Measurements from ENCODE around the gene ASL.
"Not testable (repeated sequence)": the region's sequence is repeated elsewhere in the genome, so short reads cannot be mapped to it uniquely, and the experiment has no call there.

The ASL gene

GRCh38 chr7:66119245-66119850, 43.7 kb downstream of the ASL start:
- DNase-seq (ENCODE audit: insufficient read length, low spot score): no peak
- peak; percentile 23 for FAIRE-seq
- no peak for TF ChIP-seq SPI1 (IDR thresholded peaks at IDR 0.05; ENCODE audit: low read depth, low read length)
- TF ChIP-seq POLR2AphosphoS5 (IDR thresholded peaks at IDR 0.05; ENCODE audit: low read depth, low read length): no peak
- TF ChIP-seq POU2F2 (IDR thresholded peaks at IDR 0.05; ENCODE audit: low read depth, low read length): no peak
- TF ChIP-seq TAF1 (IDR thresholded peaks at IDR 0.05; ENCODE audit: low read depth, low read length): no peak
- TF ChIP-seq POLR2A (IDR thresholded peaks at IDR 0.05; ENCODE audit: low read depth, low read length): no peak
- no peak for TF ChIP-seq PAX5 (IDR thresholded peaks at IDR 0.05; ENCODE audit: insufficient read depth, low read length, severe bottlenecking)

- no peak for TF ChIP-seq PAX5 (IDR thresholded peaks at IDR 0.05; ENCODE audit: insufficient read depth, low read length, severe bottlenecking)
- no peak for TF ChIP-seq TAF1 (IDR thresholded peaks at IDR 0.05; ENCODE audit: low read depth, low read length)
- no peak for TF ChIP-seq POLR2AphosphoS5 (IDR thresholded peaks at IDR 0.05; ENCODE audit: low read depth, low read length)
- no peak for TF ChIP-seq POU2F2 (IDR thresholded peaks at IDR 0.05; ENCODE audit: low read depth, low read length)
- no peak for TF ChIP-seq POLR2A (IDR thresholded peaks at IDR 0.05; ENCODE audit: low read depth, low read length)
- TF ChIP-seq SPI1 (IDR thresholded peaks at IDR 0.05; ENCODE audit: low read depth, low read length): no peak
- DNase-seq (ENCODE audit: insufficient read length, low spot score): no peak
- FAIRE-seq: no peak
Observed at GRCh38 chr7:66123175-66123528, 47.5 kb downstream of the ASL start.

- DNase-seq (ENCODE audit: insufficient read length, low spot score); FAIRE-seq: not testable (repeated sequence)
Observed at GRCh38 chr7:66124569-66124861, 48.9 kb downstream of the ASL start.

GRCh38 chr7:66125052-66125694, 49.6 kb downstream of the ASL start:
- DNase-seq (ENCODE audit: insufficient read length, low spot score): no peak
- TF ChIP-seq POU2F2 (IDR thresholded peaks at IDR 0.05; ENCODE audit: low read depth, low read length): no peak
- TF ChIP-seq TAF1 (IDR thresholded peaks at IDR 0.05; ENCODE audit: low read depth, low read length): no peak
- no peak for TF ChIP-seq POLR2AphosphoS5 (IDR thresholded peaks at IDR 0.05; ENCODE audit: low read depth, low read length)
- no peak for TF ChIP-seq PAX5 (IDR thresholded peaks at IDR 0.05; ENCODE audit: insufficient read depth, low read length, severe bottlenecking)
- TF ChIP-seq SPI1 (IDR thresholded peaks at IDR 0.05; ENCODE audit: low read depth, low read length): no peak
- TF ChIP-seq POLR2A (IDR thresholded peaks at IDR 0.05; ENCODE audit: low read depth, low read length): no peak
- no peak for FAIRE-seq

- FAIRE-seq; DNase-seq (ENCODE audit: insufficient read length, low spot score): not testable (repeated sequence)
Observed at GRCh38 chr7:66125781-66126352, 50.2 kb downstream of the ASL start.

- not testable (repeated sequence) for FAIRE-seq; DNase-seq (ENCODE audit: insufficient read length, low spot score)
Observed at GRCh38 chr7:66127172-66127571, 51.6 kb downstream of the ASL start.

- TF ChIP-seq TAF1 (IDR thresholded peaks at IDR 0.05; ENCODE audit: low read depth, low read length): no peak
- no peak for TF ChIP-seq SPI1 (IDR thresholded peaks at IDR 0.05; ENCODE audit: low read depth, low read length)
- TF ChIP-seq POLR2AphosphoS5 (IDR thresholded peaks at IDR 0.05; ENCODE audit: low read depth, low read length): no peak
- TF ChIP-seq POLR2A (IDR thresholded peaks at IDR 0.05; ENCODE audit: low read depth, low read length): no peak
- TF ChIP-seq PAX5 (IDR thresholded peaks at IDR 0.05; ENCODE audit: insufficient read depth, low read length, severe bottlenecking): no peak
- TF ChIP-seq POU2F2 (IDR thresholded peaks at IDR 0.05; ENCODE audit: low read depth, low read length): no peak
- FAIRE-seq: no peak
- no peak for DNase-seq (ENCODE audit: insufficient read length, low spot score)
Observed at GRCh38 chr7:66138994-66139752, 63.6 kb downstream of the ASL start.

- no peak for FAIRE-seq
- no peak for DNase-seq (ENCODE audit: insufficient read length, low spot score)
- TF ChIP-seq POLR2A (IDR thresholded peaks at IDR 0.05; ENCODE audit: low read depth, low read length) (no peak), POU2F2 (IDR thresholded peaks at IDR 0.05; ENCODE audit: low read depth, low read length) (no peak), POLR2AphosphoS5 (IDR thresholded peaks at IDR 0.05; ENCODE audit: low read depth, low read length) (no peak), PAX5 (IDR thresholded peaks at IDR 0.05; ENCODE audit: insufficient read depth, low read length, severe bottlenecking) (no peak), TAF1 (IDR thresholded peaks at IDR 0.05; ENCODE audit: low read depth, low read length) (no peak), SPI1 (IDR thresholded peaks at IDR 0.05; ENCODE audit: low read depth, low read length) (no peak)
Observed at GRCh38 chr7:66140924-66141323, 65.3 kb downstream of the ASL start.

GRCh38 chr7:66142334-66142733, 66.7 kb downstream of the ASL start:
- no peak for DNase-seq (ENCODE audit: insufficient read length, low spot score)
- no peak for FAIRE-seq
- TF ChIP-seq POLR2A (IDR thresholded peaks at IDR 0.05; ENCODE audit: low read depth, low read length): no peak

GRCh38 chr7:66142996-66143395, 67.4 kb downstream of the ASL start:
- no peak for FAIRE-seq
- TF ChIP-seq SPI1 (IDR thresholded peaks at IDR 0.05; ENCODE audit: low read depth, low read length): no peak
- no peak for TF ChIP-seq TAF1 (IDR thresholded peaks at IDR 0.05; ENCODE audit: low read depth, low read length)
- no peak for TF ChIP-seq POLR2A (IDR thresholded peaks at IDR 0.05; ENCODE audit: low read depth, low read length)
- no peak for TF ChIP-seq POU2F2 (IDR thresholded peaks at IDR 0.05; ENCODE audit: low read depth, low read length)
- TF ChIP-seq PAX5 (IDR thresholded peaks at IDR 0.05; ENCODE audit: insufficient read depth, low read length, severe bottlenecking): no peak
- no peak for TF ChIP-seq POLR2AphosphoS5 (IDR thresholded peaks at IDR 0.05; ENCODE audit: low read depth, low read length)
- DNase-seq (ENCODE audit: insufficient read length, low spot score): no peak

All from GM12891 (cell line).